Measurements from ENCODE around the gene INO80B. TPM values are rescaled to one million over a fixed set of nuclear protein-coding genes. Genes with fewer than 3 reads are reported as not detected.

INO80B gene
- total and polyA plus RNA-seq, 9 of the 15 experiments (the other 6 are each of a cell fraction or from before 2014, with no cell fraction given), result 0.41 to 22.6 (median 9.0) TPM

DNA sequence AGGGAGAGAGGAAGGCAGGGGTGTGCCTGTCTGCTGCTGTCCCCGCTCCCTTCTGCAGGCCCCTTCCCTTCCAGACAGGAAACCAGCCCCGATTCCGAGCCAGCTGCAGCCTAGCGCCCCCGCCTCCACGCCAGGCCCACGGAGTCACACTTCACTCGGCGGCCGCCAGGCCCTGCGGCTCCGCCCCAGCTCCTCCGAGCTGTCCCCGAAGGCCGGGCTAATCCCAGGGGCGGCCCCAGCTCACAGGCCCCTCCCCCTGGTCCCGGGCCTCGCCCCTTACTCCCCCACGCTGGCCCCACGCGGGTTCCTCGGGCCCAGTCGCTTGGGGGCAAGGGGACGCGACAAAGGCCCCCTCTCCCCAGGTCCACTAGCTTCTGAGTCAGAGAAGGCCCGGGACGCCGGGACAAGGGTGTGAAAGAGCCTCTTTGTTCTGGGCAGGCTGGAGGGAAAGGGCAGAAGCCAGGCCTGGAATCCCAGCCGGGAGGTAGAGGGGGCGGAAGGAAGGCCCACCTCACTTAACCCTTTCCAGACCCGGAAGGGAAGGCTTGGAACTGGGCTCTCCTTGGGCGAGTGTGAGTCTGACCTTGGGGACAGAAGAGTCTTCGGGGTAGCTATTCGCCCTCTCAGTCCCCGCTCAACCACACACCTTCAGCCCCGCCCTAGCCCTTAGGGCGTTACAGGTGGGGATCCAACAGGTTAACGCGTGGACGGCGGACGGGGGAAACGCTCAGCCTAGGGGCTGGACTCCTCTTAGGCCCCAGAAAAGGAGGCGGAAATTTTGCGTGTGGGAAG is 14.3 kb upstream of the INO80B start (continued):
- TF ChIP-seq KAT2B (IDR thresholded peaks at IDR 0.05; ENCODE audit: low read depth, low read length), result no peak
- TF ChIP-seq POLR2A (conservative IDR thresholded peaks at IDR 0.05), result peak; percentile 78
- no peak for TF ChIP-seq ZNF609 (CRISPR knock-in tag; IDR thresholded peaks at IDR 0.05; ENCODE audit: borderline replicate concordance)
- TF ChIP-seq PHF20 (IDR thresholded peaks at IDR 0.05; ENCODE audit: partially characterized antibody), result peak; percentile 12
- TF ChIP-seq NELFE (IDR thresholded peaks at IDR 0.05; ENCODE audit: insufficient read depth, insufficient read length), result no peak
- TF ChIP-seq CHD1 (IDR thresholded peaks at IDR 0.05; ENCODE audit: low read length), result no peak
- no peak for TF ChIP-seq HNRNPK (IDR thresholded peaks at IDR 0.05; ENCODE audit: low read depth, low read length, poor library complexity, severe bottlenecking)
- no peak for TF ChIP-seq ZBTB17 (CRISPR knock-in tag; IDR thresholded peaks at IDR 0.05)
- TF ChIP-seq BCOR (IDR thresholded peaks at IDR 0.05), result 0 out of 2 replicates have a peak, but pooled peaks have one; percentile 7
- TF ChIP-seq HDAC2 (IDR thresholded peaks at IDR 0.05), result no peak; the same call in 1 of the 2 replicates
- TF ChIP-seq ZNF561 (CRISPR knock-in tag; conservative IDR thresholded peaks at IDR 0.05), result no peak
- no peak for TF ChIP-seq ZNF224 (CRISPR knock-in tag; IDR thresholded peaks at IDR 0.05)
- no peak for TF ChIP-seq ZBTB1 (CRISPR knock-in tag; IDR thresholded peaks at IDR 0.05; ENCODE audit: borderline replicate concordance, low read depth)
- TF ChIP-seq, protein P1, sequence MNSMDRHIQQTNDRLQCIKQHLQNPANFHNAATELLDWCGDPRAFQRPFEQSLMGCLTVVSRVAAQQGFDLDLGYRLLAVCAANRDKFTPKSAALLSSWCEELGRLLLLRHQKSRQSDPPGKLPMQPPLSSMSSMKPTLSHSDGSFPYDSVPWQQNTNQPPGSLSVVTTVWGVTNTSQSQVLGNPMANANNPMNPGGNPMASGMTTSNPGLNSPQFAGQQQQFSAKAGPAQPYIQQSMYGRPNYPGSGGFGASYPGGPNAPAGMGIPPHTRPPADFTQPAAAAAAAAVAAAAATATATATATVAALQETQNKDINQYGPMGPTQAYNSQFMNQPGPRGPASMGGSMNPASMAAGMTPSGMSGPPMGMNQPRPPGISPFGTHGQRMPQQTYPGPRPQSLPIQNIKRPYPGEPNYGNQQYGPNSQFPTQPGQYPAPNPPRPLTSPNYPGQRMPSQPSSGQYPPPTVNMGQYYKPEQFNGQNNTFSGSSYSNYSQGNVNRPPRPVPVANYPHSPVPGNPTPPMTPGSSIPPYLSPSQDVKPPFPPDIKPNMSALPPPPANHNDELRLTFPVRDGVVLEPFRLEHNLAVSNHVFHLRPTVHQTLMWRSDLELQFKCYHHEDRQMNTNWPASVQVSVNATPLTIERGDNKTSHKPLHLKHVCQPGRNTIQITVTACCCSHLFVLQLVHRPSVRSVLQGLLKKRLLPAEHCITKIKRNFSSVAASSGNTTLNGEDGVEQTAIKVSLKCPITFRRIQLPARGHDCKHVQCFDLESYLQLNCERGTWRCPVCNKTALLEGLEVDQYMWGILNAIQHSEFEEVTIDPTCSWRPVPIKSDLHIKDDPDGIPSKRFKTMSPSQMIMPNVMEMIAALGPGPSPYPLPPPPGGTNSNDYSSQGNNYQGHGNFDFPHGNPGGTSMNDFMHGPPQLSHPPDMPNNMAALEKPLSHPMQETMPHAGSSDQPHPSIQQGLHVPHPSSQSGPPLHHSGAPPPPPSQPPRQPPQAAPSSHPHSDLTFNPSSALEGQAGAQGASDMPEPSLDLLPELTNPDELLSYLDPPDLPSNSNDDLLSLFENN (IDR thresholded peaks at IDR 0.05; ENCODE audit: low read depth in 2 of 2, low read length in 2 of 2), result no peak
- TF ChIP-seq ZNF217 (CRISPR knock-in tag; IDR thresholded peaks at IDR 0.05), result no peak
- no peak for TF ChIP-seq ZNF347 (CRISPR knock-in tag; IDR thresholded peaks at IDR 0.05; ENCODE audit: low read depth)
- TF ChIP-seq TCF7L2 (IDR thresholded peaks at IDR 0.05; ENCODE audit: low read depth, low read length), result no peak
- TF ChIP-seq MEF2D (tag; conservative IDR thresholded peaks at IDR 0.05; ENCODE audit: low read depth), result no peak
- TF ChIP-seq SAFB2 (IDR thresholded peaks at IDR 0.05; ENCODE audit: borderline replicate concordance, low read depth, low read length, severe bottlenecking), result no peak
- peak; percentile 25; the same call in 1 of the 2 replicates for TF ChIP-seq CTBP1 (IDR thresholded peaks at IDR 0.05; ENCODE audit: borderline replicate concordance)
- peak; percentile 30 for TF ChIP-seq DPF2 (IDR thresholded peaks at IDR 0.05)
- no peak for TF ChIP-seq XRCC4 (IDR thresholded peaks at IDR 0.05; ENCODE audit: extremely low read depth, insufficient read depth, insufficient read length)

All from K562 (cell line).